Right hindlimb (tissue), 1 donor: ENCODE data around the gene CCDC9.
"Not testable (repeated sequence)": the region's sequence is repeated elsewhere in the genome, so short reads cannot be mapped to it uniquely, and the experiment has no call there.

ENCODE experiments used
- DNase-seq: peaks from one replicate; pipeline ENCODE4 v3.0.0-alpha.2; 2018

The CCDC9 gene

GRCh38 chr19:47261946-47262793, 5.8 kb downstream of the CCDC9 start:
- not testable (repeated sequence) for DNase-seq

- DNase-seq, result no peak
Observed at GRCh38 chr19:47264629-47265028, 8.3 kb downstream of the CCDC9 start.

GRCh38 chr19:47266401-47266941, 10.1 kb downstream of the CCDC9 start:
- no peak for DNase-seq

- DNase-seq, result no peak
Observed at GRCh38 chr19:47267350-47267759, 11.0 kb downstream of the CCDC9 start.

GRCh38 chr19:47268028-47268427, 11.7 kb downstream of the CCDC9 start:
- DNase-seq, result no peak

GRCh38 chr19:47269596-47269995, 13.3 kb downstream of the CCDC9 start:
- DNase-seq, result no peak

- DNase-seq, result no peak
Observed at GRCh38 chr19:47270408-47270807, 14.1 kb downstream of the CCDC9 start.

- DNase-seq, result no peak
Observed at GRCh38 chr19:47271949-47272348, 15.6 kb downstream of the CCDC9 start.

GRCh38 chr19:47272448-47273312, 16.4 kb downstream of the CCDC9 start:
- peak; percentile 76 for DNase-seq

- peak; percentile 97 for DNase-seq
Observed at GRCh38 chr19:47273313-47274070, 17.2 kb downstream of the CCDC9 start.

- DNase-seq, result peak; percentile 98
Observed at GRCh38 chr19:47274071-47274890, 18.0 kb downstream of the CCDC9 start, which contains the start of gene INAFM1. TSS of gene INAFM1 (plus strand) at chr19:47274885. CDS start at chr19:47274920, 35 bp downstream.

- DNase-seq, result peak; percentile 61
Observed at GRCh38 chr19:47274891-47275761, 18.8 kb downstream of the CCDC9 start.

GRCh38 chr19:47275791-47276461, 19.6 kb downstream of the CCDC9 start:
- no peak for DNase-seq

- not testable (repeated sequence) for DNase-seq
Observed at GRCh38 chr19:47276513-47276912, 20.2 kb downstream of the CCDC9 start.

- no peak for DNase-seq
Observed at GRCh38 chr19:47280183-47280797, 24.0 kb downstream of the CCDC9 start.

GRCh38 chr19:47283405-47284059, 27.2 kb downstream of the CCDC9 start:
- DNase-seq, result no peak

GRCh38 chr19:47284324-47284899, 28.1 kb downstream of the CCDC9 start:
- DNase-seq, result no peak

GRCh38 chr19:47296036-47296435, 39.7 kb downstream of the CCDC9 start:
- peak; percentile 62 for DNase-seq

GRCh38 chr19:47300867-47301266, 44.5 kb downstream of the CCDC9 start:
- not testable (repeated sequence) for DNase-seq
